Activated T-helper 17 cell treated with anti-CD3 and anti-CD28 coated beads, Interleukin-2, amount 50 U/mL, for 72 hours (primary cell): Measurements from ENCODE around the gene CFAP53. TPM values are rescaled to one million over a fixed set of nuclear protein-coding genes. Genes with fewer than 3 reads are reported as not detected.
"Not testable (repeated sequence)": the region's sequence is repeated elsewhere in the genome, so short reads cannot be mapped to it uniquely, and the experiment has no call there.

Source experiments
- ATAC-seq: fragments of 150-1000 bp; cut with Tn5 transposase; replicated peaks from 2 replicates; pipeline ENCODE4 v1.10.0; 2021; ENCODE audit warnings: mild to moderate bottlenecking, moderate library complexity
- H3K27ac Mint-ChIP-seq: one replicate; pipeline ENCODE4 v1.8.0; 2022; ENCODE audit warnings: mixed read lengths
- H3K27me3 Mint-ChIP-seq: one replicate; pipeline ENCODE4 v1.8.0; 2022; ENCODE audit warnings: mixed read lengths
- H3K36me3 Mint-ChIP-seq: one replicate; pipeline ENCODE4 v1.8.0; 2022; ENCODE audit warnings: low read depth, mild to moderate bottlenecking, mixed read lengths
- H3K4me1 Mint-ChIP-seq: one replicate; pipeline ENCODE4 v1.8.0; 2022; ENCODE audit warnings: mixed read lengths
- H3K4me3 Mint-ChIP-seq: one replicate; pipeline ENCODE4 v1.8.0; 2022; ENCODE audit warnings: mild to moderate bottlenecking, mixed read lengths
- H3K9me3 Mint-ChIP-seq: one replicate; pipeline ENCODE4 v1.8.0; 2022; ENCODE audit warnings: mixed read lengths
- total RNA-seq, 2 donors: library from RNA; stranded (reverse); gene quantifications; one replicate each; pipeline ENCODE4 v1.2.3, GENCODE V29; 2022

Gene CFAP53
- total RNA-seq, 2 donors from 2014 or later, result 0.61 to 3.0 TPM

DNA sequence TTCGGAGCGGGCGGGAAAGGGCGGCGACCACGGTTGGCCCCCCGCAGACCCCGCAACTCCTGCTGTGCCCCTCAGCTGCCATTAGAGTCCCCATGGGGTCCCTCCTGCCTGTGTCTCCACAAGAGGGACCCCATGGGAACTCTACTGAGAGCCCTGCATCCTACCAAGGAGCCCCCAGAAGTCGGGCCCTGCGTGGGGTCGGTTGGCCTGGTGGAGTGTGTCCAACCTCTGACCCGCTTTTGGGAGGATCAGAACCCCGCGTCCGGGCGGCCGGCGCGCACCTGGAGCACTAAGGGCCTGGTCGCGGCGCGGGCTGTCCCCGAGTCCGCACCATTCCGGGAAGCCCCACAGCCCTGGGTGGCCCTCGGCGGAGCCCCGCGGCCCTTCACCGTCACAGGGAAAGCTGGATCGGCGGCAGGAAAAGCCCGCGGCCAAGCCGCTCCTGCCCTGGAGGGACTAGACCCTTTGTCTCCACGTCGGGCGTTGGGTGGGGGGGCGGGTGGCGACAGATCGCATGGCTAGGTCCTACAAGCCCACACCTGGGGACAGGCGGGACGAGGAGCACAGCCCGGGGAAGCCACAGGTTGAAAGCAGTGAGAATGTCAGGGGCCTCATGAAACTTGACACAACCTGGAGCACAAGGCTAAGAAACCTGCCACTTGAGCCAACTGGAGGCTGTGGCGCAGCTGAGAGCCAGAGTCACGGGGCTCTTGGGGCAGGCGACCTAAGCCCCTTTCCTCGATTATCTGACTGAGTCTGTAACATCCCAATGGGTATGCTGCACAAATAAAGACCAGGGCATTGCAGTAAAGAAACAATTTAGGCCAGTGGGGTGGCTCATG, 32.4 kb upstream of the CFAP53 start:
- no peak for ATAC-seq
- Mint-ChIP-seq H3K4me3 (peak overlapping the region; percentile 79), H3K27ac (no peak overlapping the region), H3K9me3 (no peaks in the 10 kb centered on the region), H3K4me1 (no peaks in the 10 kb centered on the region), H3K36me3 (no peaks in the 10 kb centered on the region), H3K27me3 (peaks cover 22% of the 10 kb centered on the region)

DNA sequence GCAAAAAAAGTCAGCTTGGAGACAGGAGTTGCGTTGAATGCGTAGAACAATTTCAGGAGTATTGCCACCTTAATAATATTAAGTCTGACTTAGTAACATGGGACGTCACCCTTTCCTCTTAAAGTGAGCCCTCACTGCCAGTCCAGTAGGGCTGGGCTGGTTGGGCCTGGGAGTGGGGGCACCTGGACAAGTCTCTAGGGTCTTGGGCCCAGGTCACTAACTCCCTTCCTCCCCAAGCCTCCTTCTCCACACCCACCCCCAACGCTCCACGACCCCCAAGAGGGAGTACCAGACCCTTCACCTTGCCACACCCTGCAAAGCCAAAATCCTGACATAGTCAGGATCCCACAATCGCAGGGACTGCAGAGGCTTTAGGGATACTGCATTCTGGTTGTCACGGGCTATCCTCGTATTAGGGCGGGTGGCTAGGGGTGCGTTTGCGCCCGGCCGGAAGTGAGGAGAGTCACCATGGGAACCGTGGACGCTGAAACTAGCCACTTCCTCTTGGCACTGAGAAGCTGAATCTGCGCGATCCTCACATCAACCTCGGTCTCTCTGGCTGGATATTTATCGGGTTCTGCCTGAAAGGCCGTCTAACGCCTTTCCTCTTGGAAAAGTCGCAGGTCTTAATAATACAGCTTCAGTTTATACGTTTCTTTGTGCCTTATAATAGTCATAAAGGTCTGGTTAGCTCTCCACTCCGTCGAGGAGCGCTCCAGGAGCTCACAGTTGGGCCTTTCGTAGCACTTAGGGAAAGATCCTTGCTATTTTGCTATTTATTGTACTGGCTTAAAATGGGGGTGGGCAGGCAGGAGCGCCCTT, 31.5 kb upstream of the CFAP53 start:
- H3K4me3 Mint-ChIP-seq, result peak overlapping the region; percentile 79
- H3K4me1 Mint-ChIP-seq, result no peaks in the 10 kb centered on the region
- peaks cover 19% of the 10 kb centered on the region for H3K27me3 Mint-ChIP-seq
- peak; percentile 100 for ATAC-seq
- H3K9me3 Mint-ChIP-seq, result no peaks in the 10 kb centered on the region
- H3K36me3 Mint-ChIP-seq, result no peaks in the 10 kb centered on the region
- H3K27ac Mint-ChIP-seq, result peak overlapping the region; percentile 61

DNA sequence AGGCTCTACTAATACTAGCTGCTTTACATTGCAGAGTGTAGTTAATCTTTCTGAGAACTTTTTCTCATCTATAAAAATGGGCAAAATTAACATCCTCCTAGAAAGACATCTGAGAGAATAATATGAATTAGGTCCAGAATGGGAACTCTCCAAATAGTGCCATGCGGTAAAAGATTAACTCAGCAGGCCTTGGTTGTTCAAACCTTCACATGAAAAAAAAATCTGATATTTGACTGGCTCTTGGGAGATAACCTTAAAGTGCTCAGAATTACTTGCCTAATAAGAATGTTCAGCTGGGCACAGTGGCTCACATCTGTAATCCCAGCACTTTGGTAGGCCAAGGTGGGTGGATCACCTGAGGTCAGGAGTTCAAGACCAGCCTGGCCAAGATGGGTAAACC, 26.7 kb upstream of the CFAP53 start:
- no peaks in the 10 kb centered on the region for H3K27me3 Mint-ChIP-seq
- no peak for ATAC-seq
- H3K4me1 Mint-ChIP-seq, result no peaks in the 10 kb centered on the region
- no peaks in the 10 kb centered on the region for H3K9me3 Mint-ChIP-seq
- no peaks in the 10 kb centered on the region for H3K36me3 Mint-ChIP-seq
- no peak overlapping the region for H3K27ac Mint-ChIP-seq
- no peak overlapping the region for H3K4me3 Mint-ChIP-seq

DNA sequence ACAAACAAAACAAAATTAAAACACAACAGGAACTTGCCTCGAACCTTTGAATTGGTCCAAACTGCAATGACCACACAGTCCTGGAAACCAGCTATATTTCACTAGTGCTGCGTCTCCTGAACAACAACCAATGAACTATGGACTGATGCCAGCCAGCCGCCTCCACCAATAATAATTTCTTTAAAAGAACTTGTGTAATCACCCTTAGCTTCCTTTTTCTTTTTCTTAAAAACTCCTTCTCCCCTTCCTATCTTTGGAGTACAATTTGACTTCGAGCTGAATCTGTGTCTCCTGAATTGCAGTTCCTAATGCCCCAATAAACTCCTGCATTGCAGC, 22.8 kb upstream of the CFAP53 start:
- H3K27ac Mint-ChIP-seq, result peak overlapping the region; percentile 65
- H3K4me1 Mint-ChIP-seq, result peaks cover 23% of the 10 kb centered on the region
- H3K36me3 Mint-ChIP-seq, result peaks cover 37% of the 10 kb centered on the region
- peak overlapping the region; percentile 96 for H3K4me3 Mint-ChIP-seq
- no peaks in the 10 kb centered on the region for H3K9me3 Mint-ChIP-seq
- H3K27me3 Mint-ChIP-seq, result no peaks in the 10 kb centered on the region
- no peak for ATAC-seq

DNA sequence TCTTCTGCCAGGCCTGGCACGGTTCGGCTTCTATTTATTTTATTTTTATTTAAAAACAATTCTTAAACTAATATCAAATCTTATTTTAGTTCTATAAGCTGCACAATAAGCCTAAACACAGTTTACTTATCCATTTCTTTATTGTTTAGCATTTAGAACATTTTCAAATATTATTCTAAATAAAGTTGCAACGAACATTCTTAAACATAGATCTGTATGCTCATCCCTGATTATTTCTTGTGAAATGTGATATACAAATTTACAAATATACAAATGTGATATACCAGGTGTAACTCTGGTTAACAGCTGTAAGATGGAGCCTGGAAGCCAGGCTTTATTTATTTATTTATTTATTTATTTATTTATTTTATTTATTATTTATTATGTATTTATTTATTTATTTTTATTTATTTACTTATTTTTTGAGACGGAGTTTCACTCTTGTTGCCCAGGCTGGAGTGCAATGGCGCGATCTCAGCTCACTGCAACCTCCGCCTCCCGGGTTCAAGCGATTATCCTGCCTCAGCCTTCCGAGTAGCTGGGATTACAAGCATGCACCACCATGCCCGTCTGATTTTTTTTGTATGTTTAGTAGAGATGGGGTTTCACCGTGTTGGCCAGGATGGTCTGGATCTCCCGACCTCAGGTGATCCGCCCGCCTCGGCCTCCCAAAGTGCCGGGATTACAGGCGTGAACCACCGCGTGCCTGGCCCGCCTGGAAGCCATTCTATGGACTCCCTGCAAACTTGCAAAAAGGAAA, 22.2 kb upstream of the CFAP53 start:
- not testable (repeated sequence) for H3K27me3 Mint-ChIP-seq, ATAC-seq, H3K9me3 Mint-ChIP-seq
- peaks cover 26% of the 10 kb centered on the region for H3K4me1 Mint-ChIP-seq
- peaks cover 43% of the 10 kb centered on the region for H3K36me3 Mint-ChIP-seq
- H3K4me3 Mint-ChIP-seq, result peak overlapping the region; percentile 96
- peak overlapping the region; percentile 96 for H3K27ac Mint-ChIP-seq

DNA sequence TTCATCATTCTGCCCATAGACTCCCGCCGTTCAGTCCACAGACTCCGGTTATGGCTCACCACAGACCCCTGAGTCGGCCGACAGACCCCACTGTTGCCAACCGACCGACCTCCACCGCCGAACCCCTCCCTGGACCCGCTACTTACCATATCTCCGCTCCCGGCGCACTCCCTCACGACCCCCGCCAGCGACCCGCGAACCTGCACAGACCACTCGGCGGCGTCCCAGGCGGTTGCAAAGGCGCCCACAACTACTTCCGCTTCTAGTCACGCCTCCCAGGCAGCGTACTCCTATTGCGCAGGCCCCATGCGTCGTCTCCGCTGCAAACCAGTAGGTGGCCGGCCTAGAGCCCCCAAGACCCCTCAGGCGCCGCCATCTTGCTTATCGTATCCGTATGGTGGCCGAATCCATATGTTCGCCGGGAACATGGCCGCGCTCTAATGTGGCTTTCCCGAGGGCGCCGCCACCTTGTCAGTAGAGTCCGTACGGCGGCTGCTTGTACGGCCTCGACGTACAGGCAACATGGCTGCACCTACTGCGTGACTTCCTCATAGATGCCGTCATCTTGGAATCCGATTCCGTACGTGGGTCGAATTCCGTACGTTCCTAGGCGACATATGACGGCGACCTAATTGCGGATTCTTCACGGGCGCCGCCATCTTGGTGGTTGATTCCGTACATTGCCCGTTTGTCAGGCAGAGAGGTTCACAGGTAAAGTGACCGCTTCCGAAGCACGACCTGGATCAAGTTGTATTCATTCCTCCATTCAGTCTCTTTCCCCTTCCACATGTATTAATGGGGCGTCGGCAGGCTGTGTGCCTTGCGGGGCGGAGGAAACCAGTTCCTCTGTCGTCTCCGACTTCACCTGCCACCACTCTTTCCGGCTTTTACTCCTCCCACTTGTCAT, 21.4 kb upstream of the CFAP53 start, which contains the start of gene CXXC1:
CXXC1 (minus strand) TSS at position 252 of the 907 bp plus-strand sequence; CDS start at position 149, 103 bp downstream.
- Mint-ChIP-seq H3K9me3 (no peaks in the 10 kb centered on the region), H3K4me3 (peak within 1 kb of the TSS; percentile 96), H3K36me3 (peaks cover 51% of the 10 kb centered on the region), H3K27me3 (no peaks in the 10 kb centered on the region), H3K4me1 (peaks cover 33% of the 10 kb centered on the region), H3K27ac (peak within 1 kb of the TSS; percentile 96)
- ATAC-seq, result peak; percentile 88

DNA sequence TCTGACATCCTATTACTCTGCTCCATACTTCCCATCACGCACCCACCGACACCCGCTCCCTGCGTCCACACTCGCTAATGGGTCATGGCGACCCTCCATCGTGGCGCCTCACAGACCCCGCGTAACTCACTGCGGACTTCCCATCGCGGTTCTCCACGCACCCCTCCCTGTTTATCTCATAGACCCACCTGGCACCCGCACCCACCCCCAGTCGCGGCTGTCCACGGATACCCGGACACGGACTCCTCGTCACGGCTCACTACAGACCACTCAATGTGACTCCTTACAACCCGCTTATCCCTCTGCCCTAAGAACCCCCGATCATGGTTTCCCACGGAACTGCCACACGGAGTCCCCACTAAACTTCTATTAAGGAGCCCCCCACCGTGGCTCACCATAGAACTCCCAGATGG, 20.7 kb upstream of the CFAP53 start:
- Mint-ChIP-seq H3K9me3 (no peaks in the 10 kb centered on the region), H3K27ac (peak overlapping the region; percentile 96), H3K4me3 (peak overlapping the region; percentile 96), H3K4me1 (peaks cover 34% of the 10 kb centered on the region), H3K36me3 (peaks cover 58% of the 10 kb centered on the region), H3K27me3 (no peaks in the 10 kb centered on the region)
- peak; percentile 1 for ATAC-seq

DNA sequence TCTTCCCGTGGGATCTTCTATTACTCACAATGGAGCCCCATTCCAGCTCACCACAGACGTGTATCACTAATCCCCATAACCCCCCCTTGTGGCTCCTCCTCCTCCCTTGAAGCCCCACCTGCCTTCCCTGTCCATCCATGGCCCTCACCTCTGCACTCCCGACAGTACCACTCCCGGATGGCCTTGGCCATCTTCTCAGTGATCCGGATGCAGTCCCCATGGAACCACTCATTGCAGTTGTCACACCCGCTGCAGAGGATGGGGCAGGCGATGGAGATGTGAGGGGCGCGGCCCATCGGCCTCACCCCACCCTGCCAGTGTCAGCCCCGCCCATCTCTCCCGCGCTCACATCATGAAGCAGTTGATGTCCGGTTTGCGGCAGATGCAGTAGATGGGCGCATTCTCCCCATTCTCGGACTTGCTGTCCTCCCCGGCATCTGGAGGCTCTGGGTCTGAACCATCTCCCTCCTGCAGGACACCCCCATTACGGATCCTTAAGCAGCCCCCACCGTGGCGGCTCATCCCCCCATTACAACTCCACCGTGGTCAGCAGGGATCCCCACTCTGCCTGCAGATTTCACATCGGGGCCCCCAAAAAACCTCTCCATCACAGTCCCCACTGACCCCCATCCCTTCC, 20.2 kb upstream of the CFAP53 start:
- Mint-ChIP-seq H3K9me3 (no peaks in the 10 kb centered on the region), H3K27ac (peak overlapping the region; percentile 96), H3K36me3 (peaks cover 63% of the 10 kb centered on the region), H3K4me1 (peaks cover 34% of the 10 kb centered on the region), H3K4me3 (peak overlapping the region; percentile 96), H3K27me3 (no peaks in the 10 kb centered on the region)
- no peak for ATAC-seq

DNA sequence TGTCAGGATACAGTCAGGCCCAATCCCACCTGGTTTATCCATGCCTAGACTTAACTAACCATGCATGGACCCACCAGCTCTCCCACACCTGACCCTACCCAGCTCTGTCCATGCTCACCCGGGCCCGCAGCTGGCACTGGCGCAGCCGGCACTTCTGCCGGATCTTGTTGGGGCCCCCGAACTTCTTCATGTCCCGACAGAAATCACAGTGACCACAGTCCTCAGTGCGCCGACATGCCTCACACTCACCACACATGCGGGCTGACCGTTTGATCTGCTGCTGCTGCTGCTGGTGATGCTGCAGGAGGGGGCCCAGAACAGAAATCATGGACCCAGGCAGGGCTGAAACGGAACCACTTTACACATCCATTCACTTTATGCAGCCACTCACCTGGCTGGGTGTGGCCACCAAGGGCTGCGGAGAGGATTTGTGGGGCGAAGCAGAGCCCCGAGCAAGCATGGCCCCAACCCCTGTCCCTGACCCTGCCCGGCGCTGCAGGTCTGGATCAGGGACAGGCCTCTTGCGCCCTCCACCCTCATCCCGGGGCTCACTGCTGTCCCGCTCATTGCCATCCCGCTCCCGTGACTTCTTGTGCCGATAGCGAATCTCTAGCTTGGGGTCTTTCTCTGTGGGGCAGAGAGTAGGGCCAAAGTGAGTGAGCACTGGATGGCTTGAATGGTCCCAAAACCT, 19.5 kb upstream of the CFAP53 start:
- Mint-ChIP-seq H3K27me3 (no peaks in the 10 kb centered on the region), H3K36me3 (peaks cover 70% of the 10 kb centered on the region), H3K4me3 (peak overlapping the region; percentile 96), H3K9me3 (no peaks in the 10 kb centered on the region), H3K27ac (peak overlapping the region; percentile 96), H3K4me1 (peaks cover 35% of the 10 kb centered on the region)
- no peak for ATAC-seq

DNA sequence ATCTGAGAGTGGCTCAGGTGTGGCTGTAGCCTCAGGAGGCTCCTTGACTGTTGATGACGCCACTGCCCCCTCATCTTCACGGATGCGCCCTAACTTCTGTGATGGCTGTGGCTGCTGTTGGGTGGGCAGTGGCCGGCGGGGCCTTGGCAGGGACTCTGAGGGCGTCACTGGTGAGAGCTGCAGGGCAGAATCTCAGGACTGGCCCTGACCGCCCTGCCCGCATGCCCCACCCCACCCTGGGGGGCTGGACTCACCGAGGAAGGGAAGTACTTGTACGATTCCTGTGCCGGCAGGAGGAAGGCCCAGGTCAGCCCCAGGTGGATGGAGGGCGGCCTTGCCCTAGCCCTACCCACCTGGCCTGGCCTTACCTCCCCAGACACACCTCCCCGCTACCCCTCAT, 18.8 kb upstream of the CFAP53 start:
- Mint-ChIP-seq H3K9me3 (no peaks in the 10 kb centered on the region), H3K27me3 (no peaks in the 10 kb centered on the region), H3K27ac (no peak overlapping the region), H3K36me3 (peaks cover 77% of the 10 kb centered on the region), H3K4me1 (peaks cover 42% of the 10 kb centered on the region), H3K4me3 (no peak overlapping the region)
- ATAC-seq, result no peak

DNA sequence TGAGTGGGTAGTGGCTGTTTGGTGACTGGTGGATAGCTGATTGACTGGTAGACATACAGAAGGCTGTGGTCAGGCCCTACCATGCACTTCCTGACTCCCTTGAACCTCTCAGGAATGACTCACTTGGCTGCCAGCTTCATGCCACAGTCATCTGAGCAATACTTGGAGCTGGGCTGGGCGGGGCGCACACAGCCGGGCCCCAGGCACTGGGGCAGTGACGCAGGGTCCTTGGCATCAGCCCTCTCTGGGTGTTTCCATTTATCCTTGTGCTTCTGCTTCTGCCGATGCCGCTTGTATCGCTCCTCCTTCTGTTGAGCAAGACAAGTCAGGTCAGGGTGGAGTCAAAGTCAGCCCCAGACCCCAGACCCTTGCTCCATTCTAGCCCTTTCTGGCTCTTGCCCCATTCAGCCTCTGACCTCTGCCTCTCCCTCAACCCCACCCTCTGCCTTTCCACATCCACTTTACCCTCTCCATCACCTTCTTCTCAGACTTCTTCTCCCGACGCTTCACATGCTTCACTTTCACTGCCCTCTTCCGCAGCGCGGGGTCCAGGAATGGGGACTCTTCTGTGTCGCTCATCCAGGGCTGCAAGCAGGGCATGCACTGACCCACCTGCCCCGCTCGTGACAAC, 18.1 kb upstream of the CFAP53 start:
- Mint-ChIP-seq H3K4me3 (peak overlapping the region; percentile 86), H3K4me1 (peaks cover 45% of the 10 kb centered on the region)

DNA sequence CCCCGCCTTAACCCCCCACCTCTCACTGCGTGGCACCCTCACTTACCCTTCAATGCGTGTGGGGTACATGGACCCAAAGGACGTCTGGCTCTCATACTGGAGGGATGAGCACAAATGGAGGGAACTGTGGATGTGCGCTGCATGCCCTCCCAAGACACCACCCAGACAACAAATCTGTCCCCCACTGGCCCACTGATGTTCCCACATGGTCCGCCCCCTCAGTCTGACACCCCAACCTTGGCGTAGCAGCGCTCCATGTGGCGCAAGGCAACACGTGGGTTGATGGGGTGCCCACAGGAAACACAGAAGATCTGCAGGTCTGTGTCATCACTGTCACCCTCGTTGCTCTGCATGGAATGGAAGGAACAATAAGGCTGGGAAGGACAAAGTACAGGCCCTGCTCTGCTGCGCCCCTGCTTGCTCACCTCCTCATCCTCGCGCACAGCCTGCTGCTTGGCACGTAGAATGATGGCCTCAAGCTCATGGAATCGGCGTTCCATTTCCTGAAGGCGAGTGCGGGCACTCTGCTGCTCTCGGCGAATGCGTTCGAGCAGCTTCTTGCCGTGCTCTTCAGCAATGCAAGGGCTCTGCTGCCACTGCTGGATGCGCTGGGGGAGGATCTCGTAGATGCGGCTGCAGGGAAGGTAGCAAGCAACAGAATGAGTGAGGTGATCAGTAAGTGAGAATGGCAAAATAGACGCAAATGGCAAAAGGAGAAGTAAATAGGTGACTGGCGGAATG, 17.3 kb upstream of the CFAP53 start:
- H3K27ac Mint-ChIP-seq, result peak overlapping the region; percentile 49
- no peaks in the 10 kb centered on the region for H3K9me3 Mint-ChIP-seq
- peaks cover 45% of the 10 kb centered on the region for H3K4me1 Mint-ChIP-seq
- peaks cover 92% of the 10 kb centered on the region for H3K36me3 Mint-ChIP-seq
- no peaks in the 10 kb centered on the region for H3K27me3 Mint-ChIP-seq
- H3K4me3 Mint-ChIP-seq, result peak overlapping the region; percentile 86
- ATAC-seq, result no peak

More for the DNA sequence above, 18.1 kb upstream of the CFAP53 start:
- no peaks in the 10 kb centered on the region for H3K27me3 Mint-ChIP-seq
- peak overlapping the region; percentile 49 for H3K27ac Mint-ChIP-seq
- no peak for ATAC-seq
- H3K9me3 Mint-ChIP-seq, result no peaks in the 10 kb centered on the region
- peaks cover 84% of the 10 kb centered on the region for H3K36me3 Mint-ChIP-seq
